GOT3 (cell line): ENCODE measurements around the gene SLC46A3.
"Not testable (repeated sequence)": the region's sequence is repeated elsewhere in the genome, so short reads cannot be mapped to it uniquely, and the experiment has no call there.

Source experiments
- DNase-seq: peaks from one replicate; lab custom pipeline; 2025; ENCODE audit warnings: mixed read lengths; lab: John Stamatoyannopoulos, UW

The SLC46A3 gene

GRCh38 chr13:28730762-28731161, 12.0 kb upstream of the SLC46A3 start:
- no peak for DNase-seq

- DNase-seq, result no peak
Observed at GRCh38 chr13:28729541-28729940, 10.8 kb upstream of the SLC46A3 start.

GRCh38 chr13:28728642-28729041, 9.9 kb upstream of the SLC46A3 start:
- DNase-seq, result no peak

- DNase-seq, result no peak
Observed at GRCh38 chr13:28725046-28725610, 6.4 kb upstream of the SLC46A3 start.

GRCh38 chr13:28723806-28724205, 5.0 kb upstream of the SLC46A3 start:
- DNase-seq, result no peak

- DNase-seq, result no peak
Observed at GRCh38 chr13:28719227-28720055, 671 bp upstream of the SLC46A3 start.

- no peak for DNase-seq
Observed at GRCh38 chr13:28718196-28718542, 601 bp downstream of the SLC46A3 start.

GRCh38 chr13:28717170-28717569, 1.6 kb downstream of the SLC46A3 start:
- no peak for DNase-seq

GRCh38 chr13:28716511-28716910, 2.3 kb downstream of the SLC46A3 start:
- DNase-seq, result no peak

- DNase-seq, result no peak
Observed at GRCh38 chr13:28714651-28715050, 4.1 kb downstream of the SLC46A3 start.

- no peak for DNase-seq
Observed at GRCh38 chr13:28710161-28710560, 8.6 kb downstream of the SLC46A3 start.

GRCh38 chr13:28707629-28708427, 10.9 kb downstream of the SLC46A3 start:
- DNase-seq, result no peak

GRCh38 chr13:28705461-28706083, 13.2 kb downstream of the SLC46A3 start:
- DNase-seq, result no peak

GRCh38 chr13:28704919-28705318, 13.9 kb downstream of the SLC46A3 start:
- no peak for DNase-seq

- DNase-seq, result no peak
Observed at GRCh38 chr13:28704282-28704681, 14.5 kb downstream of the SLC46A3 start.

GRCh38 chr13:28699246-28699645, 19.5 kb downstream of the SLC46A3 start:
- no peak for DNase-seq

GRCh38 chr13:28697441-28697840, 21.3 kb downstream of the SLC46A3 start:
- DNase-seq, result no peak

GRCh38 chr13:28693605-28694491, 24.9 kb downstream of the SLC46A3 start:
- DNase-seq, result not testable (repeated sequence)

GRCh38 chr13:28685892-28686291, 32.9 kb downstream of the SLC46A3 start:
- DNase-seq, result no peak

- DNase-seq, result no peak
Observed at GRCh38 chr13:28685114-28685513, 33.7 kb downstream of the SLC46A3 start.

- DNase-seq, result no peak
Observed at GRCh38 chr13:28684257-28684656, 34.5 kb downstream of the SLC46A3 start.
